GM19035 (cell line): Measurements from ENCODE around the gene HSP90AA1.
"Not testable (repeated sequence)": the region's sequence is repeated elsewhere in the genome, so short reads cannot be mapped to it uniquely, and the experiment has no call there.

Experiments
- ATAC-seq: cut with Tn5 transposase; IDR thresholded peaks from one replicate; pipeline ENCODE4 v1.9.1; 2021; ENCODE audit not compliant: unreplicated experiment

The HSP90AA1 gene

GRCh38 chr14:102086972-102087761, at the start of gene HSP90AA1:
HSP90AA1 (minus strand) TSS chr14:102087044; CDS start chr14:102086378, 666 bp downstream.
- ATAC-seq = peak; percentile 77

DNA sequence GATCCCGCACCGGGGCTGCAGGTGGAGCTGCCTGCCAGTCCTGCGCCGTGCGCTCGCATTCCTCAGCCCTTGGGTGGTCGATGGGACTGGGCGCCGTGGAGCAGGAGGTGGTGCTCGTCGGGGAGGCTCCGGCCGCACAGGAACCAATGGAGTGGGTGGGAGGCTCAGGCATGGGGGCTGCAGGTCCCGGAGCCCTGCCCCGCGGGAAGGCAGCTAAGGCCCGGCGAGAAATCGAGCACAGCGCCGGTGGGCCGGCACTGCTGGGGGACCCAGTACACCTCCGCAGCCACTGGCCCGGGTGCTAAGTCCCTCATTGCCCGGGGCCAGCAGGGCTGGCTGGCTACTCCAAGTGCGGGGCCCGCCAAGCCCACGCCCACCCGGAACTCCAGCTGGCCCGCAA, 48.6 kb upstream of the HSP90AA1 start:
- not testable (repeated sequence) for ATAC-seq

- ATAC-seq = not testable (repeated sequence)
Observed at GRCh38 chr14:102134719-102135118, 47.9 kb upstream of the HSP90AA1 start.

- not testable (repeated sequence) for ATAC-seq
Observed at GRCh38 chr14:102134021-102134420, 47.2 kb upstream of the HSP90AA1 start.

- ATAC-seq = no peak
Observed at GRCh38 chr14:102131741-102132140, 44.9 kb upstream of the HSP90AA1 start.

- no peak for ATAC-seq
Observed at GRCh38 chr14:102126807-102127455, 40.1 kb upstream of the HSP90AA1 start.

DNA sequence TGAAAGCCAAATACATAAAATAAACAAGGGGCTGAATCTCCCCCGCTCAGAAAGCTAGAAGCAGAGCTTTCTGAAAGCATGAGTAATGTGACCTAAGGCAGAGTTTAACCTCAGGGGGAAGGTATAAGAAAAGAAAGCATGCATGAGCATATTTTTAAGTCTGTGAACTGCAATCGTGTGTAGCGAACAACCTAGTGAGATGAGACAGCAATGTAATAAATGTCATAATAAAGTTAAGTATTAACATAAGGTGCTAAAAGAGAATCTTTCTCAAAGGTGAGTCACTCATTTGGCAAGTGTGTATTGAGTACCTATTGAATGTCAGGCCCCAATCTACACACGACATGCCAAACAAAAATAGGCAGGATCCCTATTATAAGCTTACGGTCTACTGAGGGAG, 38.7 kb upstream of the HSP90AA1 start:
- ATAC-seq = no peak

DNA sequence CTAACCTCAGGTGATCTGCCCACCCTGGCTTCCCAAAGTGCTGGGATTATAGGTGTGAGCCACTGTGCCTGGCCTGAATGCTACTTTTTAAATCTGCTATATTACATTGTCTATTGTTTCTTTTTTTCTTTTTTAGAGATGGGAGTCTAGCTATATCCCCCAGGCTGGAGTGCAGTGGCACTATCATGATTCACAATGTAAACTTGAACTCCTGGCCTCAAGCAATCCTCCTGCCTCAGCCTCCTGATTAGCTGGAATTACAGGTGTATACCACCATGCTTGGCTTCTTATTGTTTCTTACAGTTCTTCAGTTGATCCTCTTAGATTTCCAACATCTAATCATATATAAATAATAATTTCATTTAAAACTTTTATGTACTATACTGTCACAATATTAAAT, 37.6 kb upstream of the HSP90AA1 start:
- ATAC-seq = no peak

GRCh38 chr14:102121567-102121966, 34.7 kb upstream of the HSP90AA1 start:
- no peak for ATAC-seq

GRCh38 chr14:102120888-102121287, 34.0 kb upstream of the HSP90AA1 start:
- ATAC-seq = no peak

- ATAC-seq = no peak
Observed at GRCh38 chr14:102117852-102118251, 31.0 kb upstream of the HSP90AA1 start.

GRCh38 chr14:102116361-102117180, 29.7 kb upstream of the HSP90AA1 start:
- ATAC-seq = no peak

DNA sequence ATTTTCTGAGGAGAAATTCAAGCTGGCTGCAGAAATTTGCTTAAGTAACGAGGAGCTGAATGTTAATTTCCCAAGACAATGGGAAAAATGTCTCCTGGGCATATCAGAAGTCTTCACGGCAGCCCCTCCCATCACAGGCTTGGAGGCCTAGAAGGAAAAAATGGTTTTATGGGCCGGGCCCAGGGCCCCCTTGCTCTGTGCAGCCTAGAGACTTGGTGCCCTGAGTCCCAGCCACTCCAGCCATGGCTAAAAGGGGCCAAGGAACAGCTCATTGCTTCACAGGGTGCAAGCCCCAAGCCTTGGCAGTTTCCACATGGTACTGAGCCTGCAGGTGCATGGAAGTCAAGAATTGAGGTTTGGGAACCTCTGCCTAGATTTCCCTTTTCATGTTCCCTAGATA, 24.3 kb upstream of the HSP90AA1 start:
- no peak for ATAC-seq

DNA sequence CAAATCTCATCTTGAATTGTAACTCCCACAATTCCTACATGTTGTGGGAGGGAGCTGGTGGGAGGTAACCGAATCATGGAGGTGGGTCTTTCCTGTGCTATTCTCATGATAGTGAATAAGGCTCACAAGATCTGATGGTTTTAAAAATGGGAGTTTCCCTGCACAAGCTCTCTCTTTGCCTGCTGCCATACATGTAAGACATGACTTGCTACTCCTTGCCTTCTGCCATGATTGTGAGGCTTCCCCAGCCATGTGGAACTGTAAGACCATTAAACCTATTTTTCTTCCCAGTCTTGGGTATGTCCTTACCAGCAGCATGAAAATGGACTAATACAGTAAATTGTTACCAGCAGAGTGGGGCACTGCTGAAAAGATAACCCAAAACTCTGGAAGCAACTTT, 22.5 kb upstream of the HSP90AA1 start:
- not testable (repeated sequence) for ATAC-seq

DNA sequence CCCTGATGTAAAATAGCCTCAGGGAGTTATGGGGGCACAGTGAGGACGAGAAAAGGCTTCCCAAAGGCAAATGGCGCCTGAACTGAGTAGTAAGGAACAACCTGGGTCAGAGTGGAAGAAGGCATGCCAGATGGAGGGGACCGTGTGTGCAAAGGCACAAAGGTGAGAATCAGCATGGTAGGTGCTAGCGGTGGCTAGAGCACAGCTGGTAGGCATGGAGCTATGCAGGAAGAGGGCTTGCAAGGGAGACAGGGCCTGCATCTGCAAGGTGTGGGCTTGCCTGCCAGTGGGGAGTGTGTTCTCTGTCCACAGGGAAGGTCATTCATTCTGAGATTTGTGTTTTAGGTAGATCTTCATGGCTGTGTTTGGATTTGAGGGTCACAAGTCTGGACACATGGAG, 18.5 kb upstream of the HSP90AA1 start:
- no peak for ATAC-seq

DNA sequence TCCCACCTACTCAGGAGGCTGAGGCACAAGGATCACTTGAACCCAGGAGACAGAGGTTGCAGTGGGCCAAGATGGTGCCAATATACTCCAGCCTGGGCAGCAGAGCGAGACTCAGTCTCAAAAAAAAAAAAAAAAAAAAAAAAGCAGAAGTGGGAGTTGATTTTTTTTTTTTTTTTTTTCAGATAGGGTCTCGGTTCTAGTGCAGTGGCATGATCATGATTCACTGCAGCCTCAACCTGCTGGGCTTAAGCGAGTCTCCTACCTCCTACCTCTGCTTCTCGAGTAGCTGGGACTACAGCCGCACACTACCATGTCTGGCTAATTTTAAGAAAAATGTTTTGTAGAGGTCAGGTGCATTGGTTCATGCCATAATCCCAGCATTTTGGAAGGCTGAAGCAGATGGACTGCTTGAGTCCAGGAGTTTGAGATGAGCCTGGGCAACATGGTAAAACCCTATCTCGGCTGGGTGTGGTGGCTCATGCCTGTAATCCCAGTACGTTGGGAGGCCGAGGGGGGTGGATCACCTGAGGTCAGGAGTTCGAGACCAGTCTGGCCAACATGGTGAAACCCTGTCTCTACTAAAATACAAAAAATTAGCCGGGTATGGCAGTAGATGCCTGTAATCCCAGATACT, 16.3 kb upstream of the HSP90AA1 start:
- ATAC-seq = no peak

DNA sequence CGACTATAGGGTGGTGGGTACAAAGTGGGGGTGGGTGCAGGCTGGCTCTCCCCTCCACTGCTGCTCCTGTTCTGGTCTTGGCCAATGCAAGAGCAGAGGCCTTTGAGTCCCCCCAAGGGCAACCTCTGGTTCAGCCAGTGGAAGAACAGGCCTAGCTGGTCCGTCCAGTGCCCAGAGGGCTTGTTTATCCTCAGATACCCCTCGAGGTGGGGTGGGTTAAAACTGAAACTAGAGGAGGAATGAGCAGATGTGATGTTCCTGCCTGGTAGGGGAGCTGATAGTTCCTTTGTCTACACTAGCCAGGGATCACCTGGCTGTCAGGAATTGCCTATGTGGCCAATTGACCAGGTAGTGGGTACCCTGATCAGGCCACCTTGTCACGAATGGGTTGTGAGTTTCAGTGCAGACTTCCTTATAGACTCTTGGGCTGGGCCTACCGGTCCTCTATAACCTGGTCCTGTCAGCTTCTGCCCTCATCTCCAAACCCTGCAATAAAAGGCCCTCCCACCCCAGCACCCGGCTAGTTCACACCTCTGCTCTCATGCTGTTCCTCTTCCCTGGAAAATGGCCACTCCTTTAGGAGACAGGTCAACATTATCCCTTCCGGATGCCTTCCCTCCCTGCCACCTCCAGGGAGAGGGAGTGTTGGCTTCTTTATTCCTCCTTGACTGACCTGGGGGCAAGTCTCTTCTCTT, 10.7 kb upstream of the HSP90AA1 start:
- no peak for ATAC-seq

- no peak for ATAC-seq
Observed at GRCh38 chr14:102096569-102097188, 9.8 kb upstream of the HSP90AA1 start.

- ATAC-seq = no peak
Observed at GRCh38 chr14:102095871-102096568, 9.2 kb upstream of the HSP90AA1 start.
